Erythroblast (primary cell): ENCODE results near the gene GRIP1.

Experiments used
- DNase-seq, 2 experiments: peaks; one replicate each; lab custom pipeline; 2025; lab: John Stamatoyannopoulos, UW
- GATA1 ChIP-seq: IDR thresholded peaks from 2 replicates; pipeline ENCODE4 v1.6.1; 2011; ENCODE audit warnings: low read depth, mild to moderate bottlenecking, control low read depth, low read length, moderate library complexity
- POLR2A ChIP-seq: IDR thresholded peaks from 2 replicates; pipeline ENCODE4 v1.6.1; 2011; ENCODE audit warnings: mild to moderate bottlenecking, low read length

GRIP1 gene

GRCh38 chr12:66430106-66430505, 248.8 kb downstream of the GRIP1 start:
- DNase-seq = no peak
- TF ChIP-seq GATA1 (no peak), POLR2A (no peak)

DNA sequence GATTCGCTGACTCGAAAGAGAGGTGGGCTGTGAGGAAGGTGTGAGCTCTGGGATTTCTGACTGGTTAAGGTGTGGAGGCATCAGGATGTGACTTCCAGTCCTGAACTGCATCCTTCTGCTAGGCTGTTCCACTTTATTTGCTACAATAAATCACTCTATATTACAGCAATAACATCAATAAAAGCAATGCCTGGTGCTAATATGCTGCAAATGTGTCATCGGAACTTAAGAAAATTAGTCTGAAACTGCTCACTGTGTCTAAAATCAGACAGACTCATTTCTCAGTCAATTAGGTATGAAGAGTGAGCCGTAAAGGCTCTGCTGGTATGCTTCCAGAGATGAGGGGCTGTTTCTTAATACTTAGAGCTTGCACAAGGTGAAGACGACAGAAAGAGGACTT, 250.0 kb downstream of the GRIP1 start:
- no peak for DNase-seq
- TF ChIP-seq GATA1 (no peak), POLR2A (no peak)

- DNase-seq = no peak
- no peak for TF ChIP-seq POLR2A
- no peak for TF ChIP-seq GATA1
Measured at GRCh38 chr12:66428261-66428660, 250.6 kb downstream of the GRIP1 start.

GRCh38 chr12:66426696-66427095, 252.2 kb downstream of the GRIP1 start:
- no peak for DNase-seq
- TF ChIP-seq POLR2A = no peak
- TF ChIP-seq GATA1 = no peak

DNA sequence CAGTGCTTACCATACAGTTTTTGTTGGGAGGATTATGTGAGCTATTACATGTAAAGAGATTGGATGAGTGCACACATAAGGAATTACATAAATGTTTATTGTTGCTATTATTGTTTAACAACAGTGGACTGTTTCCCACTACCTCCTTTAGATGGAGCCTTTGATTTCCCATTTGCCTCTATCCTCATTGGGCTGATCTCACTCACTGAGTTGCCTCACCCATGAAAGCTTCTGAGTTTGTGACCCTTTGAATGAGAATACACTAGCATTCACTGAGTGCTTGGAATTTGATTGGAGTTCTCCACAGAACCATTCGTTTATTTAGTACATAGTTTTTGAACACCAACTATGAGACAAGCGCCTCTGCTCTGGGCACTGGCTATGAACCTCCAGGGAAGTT, 255.6 kb downstream of the GRIP1 start:
- TF ChIP-seq POLR2A (no peak), GATA1 (no peak)
- no peak for DNase-seq

DNA sequence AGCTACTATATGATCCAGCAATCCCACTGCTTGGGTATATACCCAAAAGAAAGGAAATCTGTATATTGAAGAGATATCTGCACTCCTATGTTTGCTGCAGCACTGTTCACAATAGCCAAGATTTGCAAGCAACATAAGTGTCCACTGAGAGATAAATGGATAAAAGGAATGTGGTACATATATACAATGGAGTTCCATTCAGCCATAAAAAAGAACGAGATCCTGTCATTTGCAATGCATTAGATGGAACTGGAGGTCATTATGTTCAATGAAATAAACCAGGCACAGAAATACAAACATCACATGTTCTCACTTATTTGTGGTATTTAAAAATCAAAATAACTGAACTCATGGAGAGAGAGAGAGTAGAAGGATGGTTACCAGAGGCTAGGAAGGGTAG, 260.0 kb downstream of the GRIP1 start:
- DNase-seq = no peak
- TF ChIP-seq POLR2A (no peak), GATA1 (no peak)

DNA sequence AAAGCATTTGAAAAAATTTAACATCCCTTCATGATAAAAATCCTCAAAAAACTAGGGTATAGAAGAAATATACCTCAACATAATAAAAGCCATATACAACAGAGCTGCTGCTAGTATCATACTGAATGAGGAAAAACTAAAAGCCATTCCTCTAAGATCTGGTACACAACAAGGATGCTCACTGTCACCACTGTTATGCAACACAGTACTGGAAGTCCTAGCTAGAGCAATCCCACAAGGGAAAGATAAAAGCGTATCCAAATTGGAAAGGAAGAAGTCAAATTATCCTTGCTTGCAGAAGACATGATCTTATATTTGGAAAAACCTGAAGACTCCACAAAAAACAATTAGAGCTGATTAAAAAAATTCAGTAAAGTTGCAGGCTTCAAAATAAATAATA, 261.7 kb downstream of the GRIP1 start:
- TF ChIP-seq POLR2A = no peak
- no peak for TF ChIP-seq GATA1
- no peak for DNase-seq

GRCh38 chr12:66409195-66409871, 269.5 kb downstream of the GRIP1 start:
- peak; percentile 62 to 68 for DNase-seq
- TF ChIP-seq GATA1 (no peak), POLR2A (no peak)

- no peak for DNase-seq
- no peak for TF ChIP-seq POLR2A
- no peak for TF ChIP-seq GATA1
Measured at GRCh38 chr12:66405395-66405794, 273.5 kb downstream of the GRIP1 start.

DNA sequence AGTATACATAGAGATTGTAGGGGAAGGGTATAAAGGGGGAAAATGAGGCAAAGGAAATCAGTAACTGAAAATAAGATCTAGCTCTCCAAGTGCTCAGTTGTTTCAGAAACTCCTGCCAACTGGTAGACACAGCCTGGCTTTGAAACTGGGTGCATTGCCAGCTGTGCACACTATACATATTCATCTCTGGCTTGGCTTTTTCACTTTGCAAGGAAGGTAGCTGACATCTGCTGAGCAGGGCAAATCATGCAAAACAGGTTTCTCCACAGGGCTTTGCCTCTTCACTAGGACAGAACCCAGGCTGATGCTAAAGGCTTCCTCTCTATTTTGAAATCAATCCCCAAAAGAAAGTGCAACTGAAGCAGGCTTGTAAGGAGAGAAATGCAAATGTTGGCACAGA, 275.1 kb downstream of the GRIP1 start:
- TF ChIP-seq GATA1 = no peak
- no peak for TF ChIP-seq POLR2A
- DNase-seq = no peak

GRCh38 chr12:66399911-66400306, 279.0 kb downstream of the GRIP1 start:
- no peak for TF ChIP-seq GATA1
- no peak for TF ChIP-seq POLR2A

DNA sequence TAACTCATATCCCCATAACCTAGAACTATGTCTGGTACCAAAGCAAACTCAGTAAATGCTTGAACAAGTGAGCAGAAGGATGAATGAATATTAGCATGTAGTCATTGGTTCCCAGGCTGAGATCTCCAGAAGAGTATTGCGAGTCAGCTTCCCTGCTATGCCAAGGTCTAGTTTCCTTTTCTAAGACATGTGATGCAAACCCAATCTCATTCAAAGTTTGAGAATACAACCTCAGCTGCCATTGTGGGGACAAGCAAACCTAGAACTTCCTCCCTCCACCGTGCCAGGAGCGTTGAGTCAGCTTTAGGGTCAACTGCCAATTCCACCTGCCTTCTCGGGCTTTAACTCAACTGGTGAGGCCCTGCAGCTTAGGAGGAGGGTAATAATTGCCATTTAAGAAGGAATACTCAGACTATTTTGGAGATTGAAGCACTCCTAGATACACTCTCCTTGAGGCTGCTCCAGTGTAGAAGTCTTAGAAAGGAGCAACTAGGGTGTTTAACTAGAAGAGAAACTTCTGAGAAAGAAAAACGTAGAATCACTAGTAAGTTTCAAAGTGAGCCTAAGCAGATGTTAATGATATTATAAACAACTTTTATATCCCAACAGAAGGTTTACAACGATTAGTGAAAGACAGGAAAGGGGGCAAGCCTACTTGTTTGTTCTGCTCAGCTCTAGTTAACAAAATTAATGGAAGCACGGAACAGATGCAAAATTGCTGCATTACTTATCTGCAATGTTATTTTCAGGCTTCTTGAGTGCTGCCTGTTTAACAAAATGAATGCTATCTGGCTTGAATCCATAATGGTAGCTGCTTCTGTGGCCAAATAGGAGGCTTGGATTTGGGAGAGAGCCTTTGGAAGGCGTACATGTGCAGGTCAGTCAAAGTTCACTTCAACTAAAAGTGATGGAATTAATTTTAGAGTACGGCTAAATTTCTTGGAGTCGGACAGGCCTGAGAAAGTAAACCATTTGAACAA, 279.7 kb downstream of the GRIP1 start:
- no peak for TF ChIP-seq GATA1
- no peak for TF ChIP-seq POLR2A
- no peak for DNase-seq

More at GRCh38 chr12:66399911-66400306, 279.0 kb downstream of the GRIP1 start:
- DNase-seq = no peak

DNA sequence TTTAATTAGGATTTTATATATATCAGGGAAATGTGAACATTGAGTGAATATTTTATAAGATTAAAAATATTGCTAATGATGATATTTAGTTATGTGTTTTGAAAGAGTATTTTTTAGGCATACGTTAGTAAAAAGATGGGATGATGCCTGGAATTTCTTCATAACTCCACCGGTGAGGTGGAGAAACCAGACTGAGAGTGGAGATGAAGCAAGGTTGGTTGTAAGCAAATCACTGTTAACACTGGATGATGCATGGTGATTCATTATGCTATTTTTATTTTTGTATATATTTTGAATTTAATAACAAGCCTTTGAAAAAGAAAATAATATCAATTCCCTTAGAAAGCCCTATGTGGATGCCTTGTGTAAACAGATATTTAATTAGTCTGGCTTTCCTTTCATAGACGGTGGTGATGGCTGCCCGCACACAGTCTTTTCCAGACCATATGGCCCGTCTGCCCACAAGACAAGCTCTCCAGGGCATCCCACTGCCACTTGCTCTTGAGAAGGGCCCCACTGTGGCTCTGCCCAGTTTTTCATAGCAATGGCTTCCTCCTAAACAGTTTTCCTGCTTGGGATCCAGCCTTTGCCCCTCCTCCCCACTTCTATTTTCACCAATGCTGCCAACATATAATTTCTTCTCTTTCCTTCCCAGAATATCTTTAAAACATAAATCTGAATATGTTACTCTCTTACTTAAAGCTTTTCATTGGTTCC, 281.1 kb downstream of the GRIP1 start:
- TF ChIP-seq POLR2A (no peak), GATA1 (no peak)
- DNase-seq = no peak

DNA sequence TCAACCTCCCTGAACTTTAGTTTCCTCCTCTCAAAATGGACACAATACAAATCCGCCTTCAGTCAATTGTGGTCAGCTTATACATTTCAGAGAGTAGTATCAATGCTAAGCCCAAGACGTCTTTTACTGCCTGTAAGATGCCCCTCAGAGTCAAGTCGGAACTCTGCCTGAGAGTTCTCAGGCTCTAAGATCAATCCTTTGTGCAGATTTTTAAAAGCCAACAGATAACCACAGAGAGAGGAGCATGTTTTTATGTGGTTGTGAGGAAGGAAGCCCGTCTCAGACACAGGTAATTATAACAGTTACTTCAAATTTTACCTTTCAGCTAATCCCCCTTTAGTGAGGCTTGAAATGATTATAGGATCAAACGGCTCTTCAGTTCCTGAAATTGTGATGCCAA, 285.0 kb downstream of the GRIP1 start:
- no peak for TF ChIP-seq POLR2A
- no peak for TF ChIP-seq GATA1
- no peak for DNase-seq
